NK-92 (cell line): ENCODE results near the gene ARHGAP33.
"Not testable (repeated sequence)": the region's sequence is repeated elsewhere in the genome, so short reads cannot be mapped to it uniquely, and the experiment has no call there.

ENCODE experiments used
- DNase-seq: peaks from one replicate; lab custom pipeline; 2025; ENCODE audit not compliant: unreplicated experiment; lab: John Stamatoyannopoulos, UW

The ARHGAP33 gene

GRCh38 chr19:35790981-35791813 lies 15.8 kb downstream of the ARHGAP33 start:
- no peak for DNase-seq

- DNase-seq: no peak
Observed at GRCh38 chr19:35791814-35792279, 16.5 kb downstream of the ARHGAP33 start.

- DNase-seq: no peak
Observed at GRCh38 chr19:35792312-35792711, 16.9 kb downstream of the ARHGAP33 start.

GRCh38 chr19:35792888-35793287 lies 17.5 kb downstream of the ARHGAP33 start:
- DNase-seq: no peak

- no peak for DNase-seq
Observed at GRCh38 chr19:35793381-35794165, 18.2 kb downstream of the ARHGAP33 start.

GRCh38 chr19:35795564-35795963 lies 20.2 kb downstream of the ARHGAP33 start:
- DNase-seq: not testable (repeated sequence)

- no peak for DNase-seq
Observed at GRCh38 chr19:35796645-35797542, 21.5 kb downstream of the ARHGAP33 start.

- no peak for DNase-seq
Observed at GRCh38 chr19:35797663-35798062, 22.3 kb downstream of the ARHGAP33 start.

GRCh38 chr19:35801828-35802227 lies 26.5 kb downstream of the ARHGAP33 start:
- DNase-seq: no peak

- no peak for DNase-seq
Observed at GRCh38 chr19:35805526-35806102, 30.2 kb downstream of the ARHGAP33 start.

GRCh38 chr19:35806597-35806996 lies 31.2 kb downstream of the ARHGAP33 start:
- DNase-seq: no peak

- no peak for DNase-seq
Observed at GRCh38 chr19:35807633-35808032, 32.3 kb downstream of the ARHGAP33 start.

GRCh38 chr19:35811317-35812219 lies 36.2 kb downstream of the ARHGAP33 start:
- DNase-seq: no peak

- DNase-seq: no peak
Observed at GRCh38 chr19:35812220-35813042, 37.1 kb downstream of the ARHGAP33 start, which contains the start of gene PRODH2. Gene PRODH2 (minus strand): TSS chr19:35812845. CDS start chr19:35812805, 40 bp downstream.

GRCh38 chr19:35813043-35813890 lies 37.9 kb downstream of the ARHGAP33 start:
- no peak for DNase-seq

- no peak for DNase-seq
Observed at GRCh38 chr19:35816262-35816661, 40.9 kb downstream of the ARHGAP33 start.

GRCh38 chr19:35816846-35817245 lies 41.5 kb downstream of the ARHGAP33 start:
- no peak for DNase-seq

- DNase-seq: no peak
Observed at GRCh38 chr19:35818445-35818844, 43.1 kb downstream of the ARHGAP33 start.
